ENCODE measurements around the gene ZKSCAN1.
A peak's percentile ranks its signal among the peaks of the same experiment; 100 is the strongest.

ZKSCAN1 gene

DNA sequence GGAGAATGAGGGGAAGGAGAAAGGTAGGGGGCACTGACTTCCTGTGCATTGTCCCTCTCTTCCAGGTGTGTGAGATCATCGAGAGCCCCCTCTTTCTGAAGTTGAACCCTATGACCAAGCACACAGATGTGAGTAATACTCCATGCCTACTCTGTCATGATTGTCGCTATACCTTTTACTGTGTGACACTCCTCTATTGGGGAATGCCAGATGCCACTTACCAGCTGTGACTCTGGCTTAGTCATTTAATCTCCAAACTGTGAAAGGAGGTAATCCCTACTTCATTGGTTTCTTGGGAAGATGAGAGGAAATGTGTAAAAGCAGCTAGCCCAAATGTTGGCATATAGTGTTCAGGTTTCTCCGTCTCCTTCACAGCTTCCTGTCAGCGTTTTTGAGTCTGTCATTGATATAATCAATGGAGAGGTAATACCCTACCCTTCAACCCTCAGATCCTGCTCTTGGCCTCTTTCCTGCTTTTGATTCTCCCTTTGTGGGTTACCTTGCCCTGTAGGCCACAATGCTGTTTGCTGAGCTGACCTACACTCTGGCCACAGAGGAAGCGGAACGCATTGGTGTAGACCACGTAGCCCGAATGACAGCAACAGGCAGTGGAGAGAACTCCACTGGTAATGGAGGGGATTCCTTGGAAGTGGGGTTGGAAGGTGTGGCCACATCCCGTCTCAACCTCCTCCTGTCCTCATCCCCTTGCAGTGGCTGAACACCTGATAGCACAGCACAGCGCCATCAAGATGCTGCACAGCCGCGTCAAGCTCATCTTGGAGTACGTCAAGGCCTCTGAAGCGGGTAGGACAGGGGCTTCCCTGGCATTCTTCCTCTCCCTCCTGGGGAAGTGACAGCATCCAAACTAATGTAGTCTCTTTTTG is 75.4 kb downstream of the ZKSCAN1 start:
- Mint-ChIP-seq H3K36me3 (peaks cover 2% of the 10 kb centered on the region), H3K9me3 (ENCODE audit: low read depth) (no peaks in the 10 kb centered on the region), H3K4me3 (peak overlapping the region; percentile 95), H3K27ac (peak overlapping the region; percentile 93), H3K27me3 (no peaks in the 10 kb centered on the region), H3K4me1 (ENCODE audit: low read depth) (peaks cover 35% of the 10 kb centered on the region)
